ENCODE measurements around the gene SLC22A17. TPM values are rescaled to one million over a fixed set of nuclear protein-coding genes. Genes with fewer than 3 reads are reported as not detected.
"Not testable (repeated sequence)": the region's sequence is repeated elsewhere in the genome, so short reads cannot be mapped to it uniquely, and the experiment has no call there.

SLC22A17 gene
- total RNA-seq, 4 donors from 2014 or later: 7.7 to 13.0 (median 8.4) TPM

DNA sequence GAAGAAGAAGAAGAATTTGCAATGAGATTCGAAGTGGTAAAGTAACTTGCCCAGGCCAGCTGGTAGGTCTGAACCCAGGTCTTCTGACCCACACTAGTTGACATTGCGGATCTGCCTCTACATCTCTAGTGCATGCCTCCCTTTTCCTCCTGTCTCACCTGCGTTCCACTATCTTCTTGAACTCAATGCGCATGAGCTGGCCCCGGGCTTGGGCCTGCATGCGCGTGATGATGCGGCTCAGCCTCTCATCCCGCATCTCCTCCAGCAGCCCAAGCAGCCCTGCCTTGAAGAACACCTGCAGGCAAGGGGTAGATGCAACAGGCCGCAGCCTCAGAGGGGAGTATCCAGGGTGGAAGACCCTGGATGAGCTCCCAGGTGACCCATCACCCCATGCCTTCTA is 43.4 kb upstream of the SLC22A17 start:
- DNase-seq (ENCODE audit: low spot score) (no peak), ATAC-seq (ENCODE audit: low FRiP score) (no peak)
- TF ChIP-seq, protein P1, sequence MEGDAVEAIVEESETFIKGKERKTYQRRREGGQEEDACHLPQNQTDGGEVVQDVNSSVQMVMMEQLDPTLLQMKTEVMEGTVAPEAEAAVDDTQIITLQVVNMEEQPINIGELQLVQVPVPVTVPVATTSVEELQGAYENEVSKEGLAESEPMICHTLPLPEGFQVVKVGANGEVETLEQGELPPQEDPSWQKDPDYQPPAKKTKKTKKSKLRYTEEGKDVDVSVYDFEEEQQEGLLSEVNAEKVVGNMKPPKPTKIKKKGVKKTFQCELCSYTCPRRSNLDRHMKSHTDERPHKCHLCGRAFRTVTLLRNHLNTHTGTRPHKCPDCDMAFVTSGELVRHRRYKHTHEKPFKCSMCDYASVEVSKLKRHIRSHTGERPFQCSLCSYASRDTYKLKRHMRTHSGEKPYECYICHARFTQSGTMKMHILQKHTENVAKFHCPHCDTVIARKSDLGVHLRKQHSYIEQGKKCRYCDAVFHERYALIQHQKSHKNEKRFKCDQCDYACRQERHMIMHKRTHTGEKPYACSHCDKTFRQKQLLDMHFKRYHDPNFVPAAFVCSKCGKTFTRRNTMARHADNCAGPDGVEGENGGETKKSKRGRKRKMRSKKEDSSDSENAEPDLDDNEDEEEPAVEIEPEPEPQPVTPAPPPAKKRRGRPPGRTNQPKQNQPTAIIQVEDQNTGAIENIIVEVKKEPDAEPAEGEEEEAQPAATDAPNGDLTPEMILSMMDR (IDR thresholded peaks at IDR 0.05): no peak

DNA sequence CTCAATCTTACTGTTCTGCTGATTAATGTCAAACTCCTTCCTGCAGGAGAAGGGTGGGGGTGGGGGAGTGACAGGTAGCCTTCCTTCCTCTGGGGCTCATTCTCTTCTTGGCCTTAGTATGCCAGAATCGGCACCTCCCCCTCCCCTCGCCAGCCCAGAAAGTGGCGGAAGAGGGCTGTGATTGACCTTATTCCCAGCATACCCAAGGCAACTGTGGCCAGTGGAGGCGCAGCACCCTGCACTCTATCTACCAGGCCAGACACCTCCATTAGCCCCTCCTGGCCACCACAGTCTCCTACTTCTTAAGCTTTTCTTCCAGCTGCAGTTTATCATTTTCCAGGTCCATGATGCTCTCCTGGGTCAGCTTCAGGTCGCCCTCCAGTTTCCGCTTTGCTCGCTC is 39.9 kb upstream of the SLC22A17 start:
- ATAC-seq (ENCODE audit: low FRiP score): no peak
- DNase-seq (ENCODE audit: low spot score): no peak
- TF ChIP-seq, protein P1 (IDR thresholded peaks at IDR 0.05): no peak

DNA sequence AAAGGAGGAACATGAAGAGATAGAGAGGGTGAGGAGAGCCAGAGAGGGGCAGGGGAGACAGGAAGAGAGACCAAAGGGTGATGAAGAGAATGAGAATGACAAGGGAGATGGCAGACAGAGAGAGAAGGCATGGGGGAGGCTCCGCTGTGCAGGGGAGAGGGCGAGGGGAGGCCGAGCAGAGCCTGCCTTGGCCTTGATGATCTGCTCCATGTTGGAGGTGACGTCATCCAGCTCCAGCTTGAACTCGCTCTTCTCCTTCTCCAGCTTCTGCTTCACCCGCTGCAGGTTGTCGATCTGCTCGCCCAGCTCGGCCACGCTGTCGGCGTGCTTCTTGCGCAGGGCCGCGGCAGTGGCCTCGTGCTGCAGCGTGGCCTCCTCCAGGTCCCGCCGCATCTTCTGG is 37.2 kb upstream of the SLC22A17 start:
- ATAC-seq (ENCODE audit: low FRiP score): peak; percentile 11
- not testable (repeated sequence) for DNase-seq (ENCODE audit: low spot score)

DNA sequence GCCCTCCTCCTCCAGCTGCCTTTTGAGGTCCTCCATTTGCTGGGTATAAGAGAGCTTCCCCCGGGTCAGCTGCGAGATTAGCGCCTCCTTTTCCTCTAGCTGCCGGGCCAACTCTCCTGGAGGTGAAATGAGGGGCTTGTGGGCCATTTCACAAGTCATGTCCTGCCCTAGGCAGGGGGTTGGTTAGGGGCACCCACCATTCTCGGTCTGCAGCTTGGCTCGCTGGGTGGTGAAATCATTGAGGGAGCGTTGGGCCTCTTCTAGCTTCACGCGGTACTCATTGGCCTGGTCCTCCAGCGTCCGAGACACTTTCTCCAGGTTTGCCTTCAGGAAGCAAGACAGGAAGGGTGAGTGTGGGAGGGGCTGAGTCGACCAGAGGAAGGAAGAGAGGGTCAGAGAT is 36.7 kb upstream of the SLC22A17 start:
- TF ChIP-seq, protein P1 (IDR thresholded peaks at IDR 0.05): no peak
- no peak for DNase-seq (ENCODE audit: low spot score)
- no peak for ATAC-seq (ENCODE audit: low FRiP score)

DNA sequence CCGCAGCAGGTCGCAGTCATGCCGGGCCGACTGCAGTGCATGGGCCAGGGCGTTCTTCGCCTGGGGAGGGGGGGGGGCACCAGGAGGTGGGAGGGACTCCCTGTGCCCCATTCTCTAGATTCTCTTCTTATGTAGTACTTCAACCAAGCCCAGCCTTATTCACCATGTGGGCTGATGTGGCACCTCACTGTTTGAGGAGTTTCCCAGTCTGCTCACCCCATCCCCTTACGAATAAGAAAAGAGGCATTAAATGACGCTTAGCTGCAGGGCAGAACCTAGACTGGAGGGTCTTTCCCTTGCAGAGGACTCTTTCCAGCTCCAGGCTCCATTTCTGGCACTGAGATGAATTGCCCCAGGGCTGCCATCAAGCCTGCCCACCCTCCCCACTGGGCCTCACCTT is 36.3 kb upstream of the SLC22A17 start:
- TF ChIP-seq, protein P1 (IDR thresholded peaks at IDR 0.05): no peak
- no peak for DNase-seq (ENCODE audit: low spot score)
- ATAC-seq (ENCODE audit: low FRiP score): no peak

DNA sequence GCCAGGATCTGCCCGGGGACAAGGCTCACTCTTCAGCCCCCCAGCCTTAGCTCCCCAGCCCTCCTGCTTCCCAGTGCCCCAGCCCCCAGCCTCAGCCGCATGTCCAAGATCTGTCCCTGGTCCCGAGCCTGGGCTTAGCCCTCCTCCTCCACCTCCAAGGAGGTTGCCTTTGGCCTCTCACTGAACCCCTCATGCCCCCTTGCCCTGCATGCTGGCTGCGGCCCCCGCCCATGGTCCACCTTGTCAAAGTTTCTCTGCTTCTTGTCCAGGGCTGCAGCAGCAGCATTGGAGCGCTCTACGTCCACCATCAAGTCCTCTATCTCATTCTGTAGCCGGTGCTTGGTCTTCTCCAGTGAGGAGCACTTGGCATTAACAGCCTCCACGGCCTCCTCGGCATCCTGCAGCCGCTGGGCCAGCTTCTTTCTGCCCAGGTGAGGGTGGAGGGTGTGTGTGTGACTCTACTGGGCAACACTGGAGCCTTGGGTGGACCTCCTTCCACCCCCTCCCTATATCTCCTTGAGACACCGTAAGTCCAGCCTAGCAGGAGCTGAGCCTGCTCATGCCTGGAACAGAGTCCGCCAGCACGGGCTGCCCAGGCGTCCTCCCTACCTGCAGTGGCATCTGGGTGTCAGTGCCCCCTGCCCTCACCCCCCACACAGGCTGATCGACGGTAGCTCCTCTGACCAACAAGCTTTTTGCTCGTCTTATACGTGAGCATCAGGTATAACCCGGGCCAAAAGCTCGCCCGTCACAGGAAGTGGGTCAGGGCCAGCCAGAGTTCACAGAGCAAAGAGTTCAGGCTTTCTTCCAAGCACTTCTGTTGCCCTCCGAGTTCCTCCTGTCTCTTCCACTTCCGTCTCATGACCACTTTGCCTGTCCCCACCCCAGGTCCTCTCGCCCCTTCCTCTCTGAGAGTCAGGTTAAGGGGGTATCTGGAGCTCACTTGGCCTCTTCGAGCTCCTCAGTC is 35.5 kb upstream of the SLC22A17 start:
- DNase-seq (ENCODE audit: low spot score) (no peak), ATAC-seq (ENCODE audit: low FRiP score) (no peak)
- TF ChIP-seq, protein P1 (IDR thresholded peaks at IDR 0.05): no peak

DNA sequence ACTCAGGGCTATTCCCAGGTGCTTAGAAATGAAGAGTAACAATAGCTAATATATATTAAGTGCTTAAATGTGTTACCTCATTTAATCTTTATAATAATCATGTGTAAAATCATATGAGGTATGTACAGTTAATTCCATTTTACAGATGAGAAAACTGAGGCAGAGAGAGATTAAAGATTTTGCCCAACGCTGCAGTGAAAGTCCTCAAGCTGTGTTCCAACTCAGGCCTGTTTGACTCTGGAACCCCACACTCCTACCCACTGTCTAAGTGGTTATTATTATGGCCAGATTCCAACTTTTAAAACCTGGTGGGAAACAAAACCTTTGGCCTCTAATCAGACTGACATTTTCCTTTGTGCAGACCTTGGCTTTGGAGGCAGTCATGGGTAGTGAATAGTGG is 34.3 kb upstream of the SLC22A17 start:
- no peak for DNase-seq (ENCODE audit: low spot score)
- no peak for ATAC-seq (ENCODE audit: low FRiP score)
- TF ChIP-seq, protein P1 (IDR thresholded peaks at IDR 0.05): no peak

DNA sequence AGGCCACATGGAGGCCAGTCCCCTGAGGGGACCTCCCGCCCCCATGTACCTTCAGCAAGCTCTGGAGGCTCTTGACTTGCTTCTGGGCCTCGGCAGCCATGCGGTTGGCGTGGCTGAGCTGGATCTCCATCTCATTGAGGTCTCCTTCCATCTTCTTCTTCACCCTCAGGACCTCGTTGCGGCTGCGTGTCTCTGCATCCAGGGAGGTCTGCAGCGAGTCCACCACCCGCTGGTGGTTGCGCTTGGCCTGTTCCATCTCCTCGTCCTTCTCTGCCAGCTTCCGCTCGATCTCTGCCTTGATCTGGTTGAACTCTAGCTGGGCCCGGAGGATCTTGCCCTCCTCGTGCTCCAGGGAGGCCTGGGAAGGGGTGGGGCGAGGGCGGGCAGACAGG is 33.6 kb upstream of the SLC22A17 start:
- not testable (repeated sequence) for DNase-seq (ENCODE audit: low spot score); ATAC-seq (ENCODE audit: low FRiP score)

Measured in omental fat pad (tissue), 4 donors.